ENCODE measurements around the gene MOV10.

Gene MOV10

DNA sequence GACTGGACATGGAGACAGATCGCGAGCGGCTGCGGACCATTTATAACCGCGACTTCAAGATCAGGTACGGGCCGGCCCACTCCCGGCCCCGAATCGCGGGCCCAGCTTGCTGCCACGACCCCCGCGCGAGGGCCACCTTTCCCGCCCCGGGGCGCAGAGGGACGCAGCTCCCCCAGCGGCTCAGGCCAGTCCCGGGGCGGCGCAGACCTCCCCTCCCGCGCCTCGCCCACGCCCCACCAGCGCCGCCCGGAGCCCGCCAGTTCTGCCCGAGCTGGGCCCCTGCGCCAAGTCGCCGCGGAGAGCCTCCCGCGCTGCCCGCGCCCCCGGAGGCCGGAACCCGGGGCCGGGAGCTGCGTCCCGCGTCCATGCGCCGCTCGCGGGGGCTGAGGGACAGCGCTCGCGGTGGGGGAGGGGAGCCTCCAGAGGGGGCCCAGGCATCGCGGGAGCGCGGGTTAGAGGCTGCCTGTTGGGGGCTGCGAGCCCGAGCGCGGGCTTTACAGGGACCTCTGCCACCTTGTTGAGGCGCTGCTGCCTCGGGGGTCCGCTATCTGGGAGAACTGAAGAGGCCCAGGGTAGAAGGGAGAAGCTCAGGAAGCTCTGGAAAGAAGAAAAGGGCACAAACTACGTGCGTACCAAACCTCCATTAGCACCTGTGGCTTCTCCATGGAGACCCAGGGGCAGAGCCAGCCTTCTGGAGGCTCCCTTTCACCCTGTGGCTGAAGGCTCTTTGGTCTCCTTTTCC, 698 bp downstream of the MOV10 start:
- peak; percentile 43 for DNase-seq

GRCh38 chr1:112675728-112676381, 1.4 kb downstream of the MOV10 start:
- no peak for DNase-seq

- DNase-seq = no peak
These were observed 2.1 kb downstream of the MOV10 start for GRCh38 chr1:112676543-112676942.

- no peak for DNase-seq
These were observed 3.0 kb downstream of the MOV10 start for GRCh38 chr1:112677501-112677900.

DNA sequence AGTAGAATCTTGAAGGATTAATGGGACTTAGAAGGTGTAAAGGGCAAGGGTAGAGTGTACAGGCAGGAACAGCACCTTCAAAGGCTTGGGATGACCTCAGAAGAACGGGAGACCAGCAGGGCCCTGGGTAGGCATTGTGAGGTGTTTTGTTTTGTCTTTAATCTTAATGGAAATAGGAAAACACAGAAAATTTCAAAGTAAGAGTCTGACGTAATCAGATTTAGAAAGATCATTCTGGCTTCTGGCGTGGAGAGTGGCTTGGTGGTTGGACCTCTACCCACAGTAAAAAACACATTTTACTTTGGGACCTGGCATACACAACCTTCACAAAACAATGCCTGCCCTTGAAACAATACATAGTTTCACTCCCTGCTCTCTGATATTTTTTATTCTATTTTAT, 4.1 kb downstream of the MOV10 start:
- DNase-seq = no peak

- DNase-seq = no peak
These were observed 11.5 kb downstream of the MOV10 start for GRCh38 chr1:112685913-112686312.

- no peak for DNase-seq
These were observed 12.0 kb downstream of the MOV10 start for GRCh38 chr1:112686417-112686816.

- no peak for DNase-seq
These were observed 12.4 kb downstream of the MOV10 start for GRCh38 chr1:112686835-112687234.

GRCh38 chr1:112687361-112687760, 12.9 kb downstream of the MOV10 start:
- no peak for DNase-seq

DNA sequence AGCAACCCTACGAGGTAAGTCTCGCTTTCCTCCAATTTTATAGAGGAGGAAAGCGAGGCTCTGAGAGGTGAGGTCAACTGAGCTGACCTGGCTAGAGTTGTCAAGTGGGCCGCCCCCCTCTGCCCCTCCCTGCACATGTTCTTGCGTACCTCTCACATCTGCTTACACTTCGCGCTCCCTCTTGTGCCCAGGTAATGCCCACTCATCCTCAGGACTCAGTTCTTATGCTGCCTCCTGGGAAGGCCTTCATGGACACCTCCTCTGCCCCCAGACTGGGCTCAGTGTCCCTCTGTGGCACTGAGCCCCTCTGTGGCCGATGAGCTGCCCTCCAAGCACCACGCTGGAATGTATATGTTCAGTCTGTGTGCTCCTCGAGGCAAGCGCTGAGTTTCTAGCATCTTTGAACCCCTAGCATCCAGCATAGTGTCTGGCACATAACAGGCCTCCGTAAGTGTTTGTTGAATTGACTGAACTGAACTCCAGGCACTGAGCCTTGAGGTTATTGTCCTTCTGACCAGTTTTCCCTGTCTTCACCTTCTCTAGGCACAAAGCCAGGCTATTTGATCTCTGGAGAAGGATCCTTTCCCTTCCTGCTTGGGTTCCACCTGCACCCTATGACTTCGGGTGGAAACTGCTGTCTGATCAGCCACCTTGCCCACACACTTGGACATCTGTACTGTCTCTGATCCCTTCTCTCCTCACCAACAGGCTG, 13.5 kb downstream of the MOV10 start:
- no peak for DNase-seq

- DNase-seq = no peak
These were observed 14.3 kb downstream of the MOV10 start for GRCh38 chr1:112688781-112689193.

- DNase-seq = no peak
These were observed 14.9 kb downstream of the MOV10 start for GRCh38 chr1:112689196-112689841.

GRCh38 chr1:112689842-112690237, 15.4 kb downstream of the MOV10 start:
- no peak for DNase-seq

GRCh38 chr1:112692681-112693080, 18.2 kb downstream of the MOV10 start:
- DNase-seq = no peak

GRCh38 chr1:112693821-112694220, 19.4 kb downstream of the MOV10 start:
- no peak for DNase-seq

- no peak for DNase-seq
These were observed 20.0 kb downstream of the MOV10 start for GRCh38 chr1:112694363-112694929.

DNA sequence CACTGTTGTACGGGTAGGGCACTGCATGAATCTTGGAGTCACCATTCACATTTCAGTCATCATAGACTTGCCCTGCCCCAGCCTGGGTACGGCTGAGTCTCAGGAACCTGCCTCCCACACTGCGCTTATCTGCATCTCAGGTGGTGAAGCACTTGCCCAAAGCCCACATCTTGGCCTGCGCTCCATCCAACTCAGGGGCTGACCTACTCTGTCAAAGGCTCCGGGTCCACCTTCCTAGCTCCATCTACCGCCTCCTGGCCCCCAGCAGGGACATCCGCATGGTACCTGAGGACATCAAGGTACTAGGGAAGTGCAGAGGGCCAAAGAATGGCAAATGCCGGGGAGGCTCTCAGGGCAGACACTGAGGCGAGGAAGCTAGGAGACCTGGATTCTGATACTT, 20.8 kb downstream of the MOV10 start:
- DNase-seq = no peak

GRCh38 chr1:112696578-112697314, 22.3 kb downstream of the MOV10 start:
- DNase-seq = no peak

DNA sequence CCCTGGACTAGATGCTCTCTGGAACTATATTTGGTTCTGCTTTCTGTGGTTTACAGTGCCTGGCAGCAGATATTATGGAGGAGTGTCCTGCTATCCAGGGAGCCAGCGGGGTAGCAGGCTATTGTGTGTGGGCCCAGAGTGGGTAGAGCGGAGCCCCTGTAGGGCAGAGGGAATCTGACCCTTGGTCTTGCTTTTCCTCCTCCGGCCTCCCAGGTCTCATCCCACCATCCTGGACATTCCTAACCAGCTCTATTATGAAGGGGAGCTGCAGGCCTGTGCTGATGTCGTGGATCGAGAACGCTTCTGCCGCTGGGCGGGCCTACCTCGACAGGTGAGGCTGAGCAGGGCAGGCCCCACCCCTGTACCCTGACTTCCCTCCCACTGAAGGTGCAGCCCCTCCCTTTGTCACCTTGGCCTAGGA, 23.3 kb downstream of the MOV10 start:
- DNase-seq = no peak

DNA sequence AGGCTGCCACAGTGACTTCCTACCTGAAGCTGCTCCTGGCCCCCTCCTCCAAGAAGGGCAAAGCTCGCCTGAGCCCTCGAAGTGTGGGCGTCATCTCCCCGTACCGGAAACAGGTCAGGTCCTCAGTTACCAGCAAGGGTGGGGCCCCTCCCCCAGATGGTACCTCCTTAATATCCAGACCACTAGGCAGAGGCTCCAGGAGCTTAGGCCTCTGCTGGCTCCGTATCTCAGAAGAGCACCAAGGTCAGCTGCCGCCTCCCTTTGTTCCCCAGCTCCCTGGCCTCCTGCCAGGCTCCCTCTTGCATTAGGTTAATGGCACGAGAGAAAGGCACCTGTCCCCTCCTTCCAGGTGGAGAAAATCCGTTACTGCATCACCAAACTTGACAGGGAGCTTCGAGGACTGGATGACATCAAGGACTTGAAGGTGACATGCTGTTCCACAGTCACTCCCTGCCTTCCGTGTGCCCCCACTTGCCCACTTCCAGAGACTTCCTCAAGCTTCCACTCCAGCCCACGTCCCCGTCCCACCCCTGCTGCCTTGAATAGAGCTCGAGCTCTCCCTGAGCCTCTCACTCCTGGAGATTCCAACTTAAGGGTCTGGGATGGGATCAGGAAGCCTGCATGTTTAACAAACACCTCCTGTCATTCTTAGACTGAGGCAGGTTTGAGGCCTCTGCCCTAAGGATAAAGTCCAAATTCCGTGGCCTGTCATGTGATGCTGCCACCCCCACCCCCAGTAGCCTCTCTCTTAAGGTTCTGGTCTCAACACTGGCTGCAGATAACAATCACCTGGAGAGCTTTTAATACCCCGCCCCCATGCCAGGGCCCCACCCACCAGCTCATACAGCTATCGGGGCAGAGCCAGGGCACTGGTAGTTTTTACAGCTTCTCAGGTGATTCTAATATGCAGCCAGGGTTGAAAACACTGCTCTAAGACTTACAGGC, 24.2 kb downstream of the MOV10 start:
- no peak for DNase-seq
